Suprapubic skin (tissue), 3 donors: Measurements from ENCODE around the gene CABLES1.

Experiments
- CTCF ChIP-seq, 2 donors: fragments of 200-600 bp in 1 of 2; fragments of 450-650 bp in 1 of 2; sonication (generic) in 1 of 2; IDR thresholded peaks; one replicate each; pipeline ENCODE4 v1.5.1; 2016 to 2019; ENCODE audit warnings: antibody characterized with exemption in 2 of 2, mild to moderate bottlenecking in 1 of 2, moderate library complexity in 1 of 2
- POLR2A ChIP-seq, 2 donors: fragments of 450-650 bp; IDR thresholded peaks; one replicate each; pipeline ENCODE4 v1.6.1; 2017; ENCODE audit warnings: antibody characterized with exemption in 2 of 2, mild to moderate bottlenecking in 2 of 2, moderate library complexity in 2 of 2

- TF ChIP-seq CTCF (IDR thresholded peaks at IDR 0.05) (no peak), POLR2A (IDR thresholded peaks at IDR 0.05) (no peak)
Measured at GRCh38 chr18:23170137-23170536, 34.9 kb downstream of the CABLES1 start.
